Measurements from ENCODE around the gene GOLGA8H.
"Not testable (repeated sequence)": the region's sequence is repeated elsewhere in the genome, so short reads cannot be mapped to it uniquely, and the experiment has no call there.

Gene GOLGA8H

GRCh38 chr15:30603796-30604195 lies at the start of gene GOLGA8H:
TSS of gene GOLGA8H (plus strand) at chr15:30604028. CDS start at chr15:30604126, 98 bp downstream.
- DNase-seq: not testable (repeated sequence)

GRCh38 chr15:30566949-30567348 lies 36.9 kb upstream of the GOLGA8H start:
- DNase-seq: peak in 1 of 2 experiments; percentile 0

- not testable (repeated sequence) for DNase-seq
These were observed 30.8 kb upstream of the GOLGA8H start for GRCh38 chr15:30573012-30573491.

- DNase-seq: not testable (repeated sequence)
These were observed 24.3 kb upstream of the GOLGA8H start for GRCh38 chr15:30579394-30579970.

- DNase-seq: not testable (repeated sequence)
These were observed 23.1 kb upstream of the GOLGA8H start for GRCh38 chr15:30580716-30581115.

GRCh38 chr15:30598953-30599352 lies 4.9 kb upstream of the GOLGA8H start:
- not testable (repeated sequence) for DNase-seq

- not testable (repeated sequence) for DNase-seq
These were observed 8.4 kb downstream of the GOLGA8H start for GRCh38 chr15:30612271-30612670.

GRCh38 chr15:30621342-30621741 lies 17.5 kb downstream of the GOLGA8H start:
- DNase-seq: not testable (repeated sequence)

- peak; percentile 92 to 93 for DNase-seq
These were observed 21.8 kb downstream of the GOLGA8H start, which contains the start of gene ARHGAP11B for GRCh38 chr15:30625436-30626193. TSS of gene ARHGAP11B (plus strand) at chr15:30626128.

- not testable (repeated sequence) for DNase-seq
These were observed 22.4 kb downstream of the GOLGA8H start for GRCh38 chr15:30626194-30626565.

GRCh38 chr15:30626632-30627031 lies 22.8 kb downstream of the GOLGA8H start:
- not testable (repeated sequence) for DNase-seq

- no peak for DNase-seq
These were observed 46.4 kb downstream of the GOLGA8H start for GRCh38 chr15:30650012-30650929.

GRCh38 chr15:30661154-30661553 lies 57.3 kb downstream of the GOLGA8H start:
- DNase-seq: not testable (repeated sequence)
